H1 (cell line): ENCODE measurements around the gene CIITA. TPM values are rescaled to one million over a fixed set of nuclear protein-coding genes. Genes with fewer than 3 reads are reported as not detected.

Source experiments
- CTCF ChIA-PET: fragments of 300-600 bp; sonication (Branson Sonifier 250); formaldehyde crosslinking; loops from one replicate; lab custom pipeline; 2021; ENCODE audit not compliant: partially characterized antibody; lab: Charles Lee
- POLR2A ChIA-PET: fragments of 300-600 bp; sonication (Branson Sonifier 250); formaldehyde crosslinking; loops from one replicate; lab custom pipeline; 2021; ENCODE audit warnings: inconsistent platforms; ENCODE audit not compliant: partially characterized antibody; lab: Charles Lee
- DNase-seq, 2 experiments: peaks; one replicate each; pipeline versions ENCODE4 v3.0.0 to v3.0.0-alpha.2; 2010 to 2022; ENCODE audit warnings: low spot score in 2 of 2, low read depth in 1 of 2, mixed read lengths in 1 of 2
- FAIRE-seq: peaks from 2 replicates; lab custom pipeline; 2011; peaks lifted over from hg19 to GRCh38; lab: Jason Lieb, UNC
- H2AFZ ChIP-seq: 2 replicates; pipeline ENCODE4 v1.8.1; 2012; ENCODE audit warnings: low read length, inconsistent platforms
- H2AK5ac ChIP-seq: 2 replicates; pipeline ENCODE4 v1.6.1; 2013; ENCODE audit warnings: low read depth, low read length
- H2BK120ac ChIP-seq: replicated peaks from 2 replicates; pipeline ENCODE3; 2013; ENCODE audit warnings: low read depth, low read length, inconsistent platforms
- H2BK12ac ChIP-seq: 2 replicates; pipeline ENCODE4 v1.6.1; 2013; ENCODE audit warnings: low read depth, low read length
- H2BK15ac ChIP-seq: 2 replicates; pipeline ENCODE4 v1.6.1; 2013; ENCODE audit warnings: low read length
- H2BK20ac ChIP-seq: 2 replicates; pipeline ENCODE4 v1.6.1; 2013; ENCODE audit warnings: low read length
- H2BK5ac ChIP-seq: 2 replicates; pipeline ENCODE4 v1.6.1; 2013; ENCODE audit warnings: low read depth, low read length
- H3K14ac ChIP-seq: 2 replicates; pipeline ENCODE4 v1.6.1; 2013; ENCODE audit warnings: inconsistent platforms; ENCODE audit not compliant: insufficient read length
- H3K18ac ChIP-seq: 2 replicates; pipeline ENCODE4 v1.6.1; 2013; ENCODE audit warnings: low read length; ENCODE audit errors: extremely low read depth
- H3K23ac ChIP-seq: 2 replicates; pipeline ENCODE4 v1.6.1; 2013; ENCODE audit warnings: inconsistent platforms; ENCODE audit not compliant: insufficient read length
- H3K23me2 ChIP-seq: 2 replicates; pipeline ENCODE4 v1.6.1; 2013; ENCODE audit warnings: low read depth, low read length
- H3K27ac ChIP-seq: 2 replicates; pipeline ENCODE4 v1.6.1; 2011; ENCODE audit warnings: low read depth, low read length, inconsistent platforms
- H3K27me3 ChIP-seq, 4 experiments: replicated peaks in 1 of 4; 1 replicate in 1 of 4; 2 replicates in 3 of 4; pipeline versions ENCODE4 v1.6.1 to v1.8.1; 2011 to 2013; ENCODE audit warnings: low read length in 3 of 4, mild to moderate bottlenecking in 3 of 4, inconsistent platforms in 2 of 4, mixed read lengths in 2 of 4, moderate library complexity in 1 of 4; ENCODE audit not compliant: control insufficient read depth in 3 of 4, insufficient read depth in 3 of 4; ENCODE audit errors: extremely low read depth in 1 of 4
- H3K36me3 ChIP-seq, 4 experiments: 2 replicates each; pipeline versions ENCODE4 v1.6.1 to v1.8.1; 2011 to 2013; ENCODE audit warnings: mild to moderate bottlenecking in 4 of 4, low read length in 3 of 4, moderate library complexity in 2 of 4, control low read depth in 1 of 4, inconsistent platforms in 1 of 4; ENCODE audit not compliant: insufficient read depth in 4 of 4, control insufficient read depth in 2 of 4
- H3K4ac ChIP-seq: replicated peaks from 2 replicates; pipeline ENCODE3; 2013; ENCODE audit warnings: low read length, low read depth, mixed read lengths, inconsistent platforms; ENCODE audit not compliant: insufficient read length
- H3K4me1 ChIP-seq, 4 experiments: replicated peaks in 1 of 4; 1 replicate in 1 of 4; 2 replicates in 3 of 4; pipeline versions ENCODE4 v1.6.1 to v1.8.1; 2011 to 2013; ENCODE audit warnings: low read length in 3 of 4, inconsistent platforms in 2 of 4, mixed read lengths in 1 of 4; ENCODE audit not compliant: insufficient read depth in 4 of 4, control insufficient read depth in 3 of 4
- H3K4me2 ChIP-seq, 2 experiments: 2 replicates each; pipeline versions ENCODE4 v1.6.1 to v1.8.1; 2011 to 2013; ENCODE audit warnings: low read depth in 2 of 2, low read length in 2 of 2, control low read depth in 1 of 2, inconsistent platforms in 1 of 2, mild to moderate bottlenecking in 1 of 2; ENCODE audit not compliant: insufficient read depth in 1 of 2
- H3K4me3 ChIP-seq, 4 experiments: fragments of 200-600, 300-600 bp in 1 of 4; sonication (generic), shearing (Covaris generic), sonication (Bioruptor Twin) in 1 of 4; 2 replicates each; pipeline versions ENCODE4 v1.5.1 to v1.8.1; 2011 to 2016; ENCODE audit warnings: low read length in 4 of 4, low read depth in 3 of 4, control low read depth in 2 of 4, inconsistent platforms in 2 of 4, mild to moderate bottlenecking in 2 of 4, mixed read lengths in 1 of 4, moderate library complexity in 1 of 4; ENCODE audit not compliant: insufficient read depth in 2 of 4; ENCODE audit errors: extremely low read depth in 1 of 4
- H3K56ac ChIP-seq: replicated peaks from 2 replicates; pipeline ENCODE3; 2013; ENCODE audit warnings: low read depth, mild to moderate bottlenecking, mixed read lengths, low read length, inconsistent platforms; ENCODE audit not compliant: insufficient read length
- H3K79me1 ChIP-seq: 2 replicates; pipeline ENCODE4 v1.6.1; 2013; ENCODE audit warnings: low read depth, low read length, control low read depth
- H3K79me2 ChIP-seq, 2 experiments: 2 replicates each; pipeline versions ENCODE4 v1.6.1 to v1.8.1; 2012 to 2013; ENCODE audit warnings: low read length in 2 of 2, mild to moderate bottlenecking in 2 of 2, inconsistent platforms in 1 of 2; ENCODE audit not compliant: insufficient read depth in 2 of 2, control insufficient read depth in 1 of 2
- H3K9ac ChIP-seq, 4 experiments: replicated peaks in 1 of 4; 1 replicate in 1 of 4; 2 replicates in 3 of 4; pipeline versions ENCODE4 v1.6.1 to v1.8.1; 2011 to 2013; ENCODE audit warnings: low read depth in 3 of 4, low read length in 3 of 4, control low read depth in 2 of 4, mild to moderate bottlenecking in 2 of 4, moderate library complexity in 2 of 4, inconsistent platforms in 1 of 4; ENCODE audit errors: extremely low read depth in 1 of 4
- H3K9me3 ChIP-seq, 2 experiments: 2 replicates each; pipeline versions ENCODE4 v1.6.1 to v1.8.1; 2012 to 2013; ENCODE audit warnings: mild to moderate bottlenecking in 2 of 2, moderate library complexity in 2 of 2, control low read depth in 1 of 2, inconsistent platforms in 1 of 2, low read depth in 1 of 2, low read length in 1 of 2, mixed read lengths in 1 of 2; ENCODE audit not compliant: insufficient read depth in 2 of 2
- H4K20me1 ChIP-seq, 2 experiments: replicated peaks in 1 of 2; 2 replicates each; pipeline versions ENCODE3 to v1.8.1; 2011 to 2013; ENCODE audit warnings: inconsistent platforms in 2 of 2, low read length in 2 of 2, mild to moderate bottlenecking in 1 of 2; ENCODE audit not compliant: insufficient read depth in 2 of 2, control insufficient read depth in 1 of 2
- H4K5ac ChIP-seq: 2 replicates; pipeline ENCODE4 v1.6.1; 2013; ENCODE audit warnings: low read length, low read depth, mixed read lengths, inconsistent platforms; ENCODE audit not compliant: insufficient read length
- H4K8ac ChIP-seq: 2 replicates; pipeline ENCODE4 v1.8.0; 2013; ENCODE audit warnings: mild to moderate bottlenecking, moderate library complexity, low read length, inconsistent platforms; ENCODE audit not compliant: insufficient read depth; ENCODE audit errors: extremely low read depth
- H4K91ac ChIP-seq: replicated peaks from 2 replicates; pipeline ENCODE3; 2013; ENCODE audit warnings: low read length, mixed read lengths, inconsistent platforms; ENCODE audit not compliant: insufficient read length
- BRCA1 ChIP-seq: IDR thresholded peaks from 2 replicates; pipeline ENCODE4 v1.6.1; 2012; ENCODE audit warnings: low read depth, low read length, improper control_type of control experiment
- CBX5 ChIP-seq: fragments of 300-800, 300-1000 bp; sonication (generic); IDR thresholded peaks from 2 replicates; pipeline ENCODE4 v1.7.1; 2016; ENCODE audit warnings: antibody characterized with exemption, low read length, low read depth
- CHD1 ChIP-seq: IDR thresholded peaks from 2 replicates; pipeline ENCODE4 v1.6.1; 2012; ENCODE audit warnings: low read depth, low read length, improper control_type of control experiment
- CREB1 ChIP-seq: IDR thresholded peaks from 2 replicates; pipeline ENCODE4 v1.6.1; 2012; ENCODE audit warnings: inconsistent platforms
- HDAC2 ChIP-seq, 2 experiments: fragments of 300-600 bp in 1 of 2; sonication (generic) in 1 of 2; IDR thresholded peaks; 2 replicates each; pipeline ENCODE4 v1.6.1; 2011 to 2012; ENCODE audit warnings: low read depth in 2 of 2, low read length in 2 of 2, mild to moderate bottlenecking in 2 of 2, moderate library complexity in 2 of 2, borderline replicate concordance in 1 of 2, inconsistent platforms in 1 of 2
- POLR2AphosphoS5 ChIP-seq: IDR thresholded peaks from 2 replicates; pipeline ENCODE4 v1.6.1; 2011; ENCODE audit warnings: low read depth, low read length
- POU5F1 ChIP-seq: IDR thresholded peaks from 2 replicates; pipeline ENCODE4 v1.6.1; 2011; ENCODE audit warnings: low read depth, mild to moderate bottlenecking, low read length, moderate library complexity
- RFX5 ChIP-seq: IDR thresholded peaks from 2 replicates; pipeline ENCODE4 v1.6.1; 2011; ENCODE audit warnings: low read depth, low read length, improper control_type of control experiment, borderline replicate concordance
- RNF2 ChIP-seq: fragments of 200-900, 300-1000 bp; sonication (generic); IDR thresholded peaks from 2 replicates; pipeline ENCODE4 v1.7.1; 2016; ENCODE audit warnings: borderline replicate concordance, low read depth, mild to moderate bottlenecking, antibody characterized with exemption, low read length; ENCODE audit not compliant: poor library complexity, severe bottlenecking; ENCODE audit errors: missing control alignments
- YY1 ChIP-seq: IDR thresholded peaks from 2 replicates; pipeline ENCODE4 v1.6.1; 2011; ENCODE audit warnings: low read depth, mild to moderate bottlenecking, low read length
- ZNF274 ChIP-seq: IDR thresholded peaks from 2 replicates; pipeline ENCODE4 v1.7.0; 2012; ENCODE audit warnings: low read length, borderline replicate concordance; ENCODE audit errors: extremely low read depth
- WGBS, 2 experiments: shearing (Covaris generic) in 1 of 2; methylation state at CpG; one replicate each; pipeline versions ENCODE4 v1.1.6 to v1.1.7; 2013 to 2015; ENCODE audit warnings: low lambda C conversion rate in 2 of 2, mixed read lengths in 2 of 2, inconsistent platforms in 1 of 2, low coverage in 1 of 2, missing lambda C conversion rate in 1 of 2; ENCODE audit not compliant: insufficient replicate concordance in 2 of 2, insufficient coverage in 1 of 2, insufficient read length in 1 of 2; ENCODE audit errors: extremely low coverage in 1 of 2, missing lambda C conversion rate in 1 of 2; 5-methylcytosine and 5-hydroxymethylcytosine counted together
- polyA plus RNA-seq, 7 experiments: library from polyadenylated mRNA; depleted of rRNA in 3 of 7; stranded (reverse) in 5 of 7; unstranded in 2 of 7; fragments of >200 nt in 5 of 7; fragments of 200-250 nt in 2 of 7; gene quantifications; 1 replicate in 5 of 7; 2 replicates in 1 of 7; 4 replicates in 1 of 7; pipeline versions ENCODE4 v1.2.1 to v1.2.3, GENCODE V29; 2011 to 2013; ENCODE audit warnings: missing spikeins in 2 of 7, mixed read lengths in 2 of 7
- total RNA-seq: library from RNA; stranded (reverse); fragmentation: NEBNext Ultra II Directional; extraction: Animal tissue kit (Norgen Biotek cat#: 25700); gene quantifications from 2 replicates; pipeline ENCODE4 v1.2.1, GENCODE V29; 2021

CIITA gene
- total and polyA plus RNA-seq, 2 of the 8 experiments (the other 6 are each of a cell fraction or from before 2014, with no cell fraction given) = 0.07 to 0.17 TPM

- peaks cover 0 to 4% (median 2%) of the 10 kb centered on the region in 4 experiments; a peak in 4 of 7 replicates for H3K4me1 ChIP-seq
- H4K20me1 ChIP-seq = peaks cover 0 to 2% of the 10 kb centered on the region in 2 experiments
- POLR2A ChIA-PET = interaction anchor here (0.7 to 1.1 kb wide), 2 partner anchors 250 to 291 kb away, joined by 3 read pairs; no protein-coding TSS in a partner anchor
- H4K91ac ChIP-seq = no peak overlapping the region
- H2BK5ac ChIP-seq = no peak overlapping the region
- no peak overlapping the region for H3K56ac ChIP-seq
- no peak overlapping the region for H3K4ac ChIP-seq
- H2BK120ac ChIP-seq = no peak overlapping the region
- no peak overlapping the region for H2BK12ac ChIP-seq
- H3K79me1 ChIP-seq = no peaks in the 10 kb centered on the region
- no peaks in the 10 kb centered on the region for H3K23me2 ChIP-seq
- H2AK5ac ChIP-seq = no peak overlapping the region
- no peak overlapping the region for H3K9ac ChIP-seq
- no peak overlapping the region for H3K4me3 ChIP-seq
- no peak overlapping the region for H2BK15ac ChIP-seq
- no peaks in the 10 kb centered on the region for H3K27me3 ChIP-seq
- no peaks in the 10 kb centered on the region for H3K79me2 ChIP-seq
- WGBS, 2 experiments = 95% methylated on average over 6 of the region's 6 CpGs; no CpG with 5 or more reads in 1 of the 2 experiments
- peaks cover 0 to 10% (median 2%) of the 10 kb centered on the region in 4 experiments; a peak in 3 of 8 replicates for H3K36me3 ChIP-seq
- H3K18ac ChIP-seq = no peak overlapping the region
- H3K27ac ChIP-seq = no peak overlapping the region
- H2BK20ac ChIP-seq = no peak overlapping the region
- no peak overlapping the region for H3K4me2 ChIP-seq
- no peak overlapping the region for H3K14ac ChIP-seq
- DNase-seq (no peak), FAIRE-seq (no peak)
- H4K5ac ChIP-seq = no peak overlapping the region
- H3K9me3 ChIP-seq = no peaks in the 10 kb centered on the region
- TF ChIP-seq CREB1 (no peak), POLR2AphosphoS5 (no peak), BRCA1 (no peak), CBX5 (no peak), HDAC2 (IDR thresholded peaks at IDR 0.05; ENCODE audit: borderline replicate concordance in 1 of 2, low read depth in 2 of 2, low read length in 2 of 2) (no peak), POU5F1 (no peak), YY1 (no peak), RFX5 (no peak), RNF2 (no peak), CHD1 (no peak), ZNF274 (no peak)
- H2AFZ ChIP-seq = no peak overlapping the region
- no peak overlapping the region; the same call in 1 of the 2 replicates for H4K8ac ChIP-seq
- CTCF ChIA-PET = interaction anchor here (0.7 to 8.0 kb wide), 13 partner anchors 10 to 460 kb away, joined by 3 to 117 read pairs (median 5); partner anchors contain the start of gene SOCS1
- no peak overlapping the region for H3K23ac ChIP-seq
Observed at GRCh38 chr16:10965440-10966061, 88.5 kb downstream of the CIITA start.
